Measurements from ENCODE around the gene PRDX3.
"Not testable (repeated sequence)": the region's sequence is repeated elsewhere in the genome, so short reads cannot be mapped to it uniquely, and the experiment has no call there.

Gene PRDX3

DNA sequence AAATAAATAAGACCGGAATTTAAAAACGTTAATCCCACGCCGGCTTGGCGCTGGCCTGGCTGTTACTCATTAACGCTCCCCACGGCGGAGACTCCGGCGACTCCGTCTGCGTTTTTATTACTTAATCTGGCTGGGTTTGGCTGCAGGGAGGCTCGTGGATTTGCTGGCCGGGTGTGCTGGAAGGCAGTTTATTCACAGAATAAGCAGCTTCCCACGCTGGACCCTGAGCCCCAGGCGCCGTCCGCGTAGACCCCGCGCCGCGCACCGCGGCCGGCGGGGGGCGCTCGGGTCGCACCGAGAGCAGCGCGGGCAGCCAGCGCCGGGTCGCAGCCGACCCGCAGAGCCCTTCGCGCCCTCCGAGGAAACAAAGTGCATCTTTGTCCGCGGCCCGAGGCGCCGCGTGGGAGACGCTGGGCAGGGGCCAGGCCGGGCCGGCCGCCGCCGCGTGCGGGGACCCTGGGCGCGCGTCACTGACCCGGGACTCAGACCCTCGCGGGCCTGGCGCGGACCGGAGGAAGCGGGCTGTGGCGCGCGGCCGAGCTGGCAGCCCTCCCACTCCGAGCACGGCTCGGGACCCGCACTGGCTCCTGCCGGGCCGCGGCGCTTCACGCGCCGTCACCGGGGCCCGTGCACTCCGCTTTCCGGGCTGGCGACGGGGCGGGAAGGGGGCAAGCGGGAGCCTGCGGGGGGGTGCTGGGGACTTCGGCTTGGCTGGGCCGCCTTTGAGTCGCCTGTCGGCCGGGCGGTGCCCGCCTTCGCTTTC, 28.2 kb upstream of the PRDX3 start:
- peak; percentile 69 for DNase-seq (ENCODE audit: low spot score)

DNA sequence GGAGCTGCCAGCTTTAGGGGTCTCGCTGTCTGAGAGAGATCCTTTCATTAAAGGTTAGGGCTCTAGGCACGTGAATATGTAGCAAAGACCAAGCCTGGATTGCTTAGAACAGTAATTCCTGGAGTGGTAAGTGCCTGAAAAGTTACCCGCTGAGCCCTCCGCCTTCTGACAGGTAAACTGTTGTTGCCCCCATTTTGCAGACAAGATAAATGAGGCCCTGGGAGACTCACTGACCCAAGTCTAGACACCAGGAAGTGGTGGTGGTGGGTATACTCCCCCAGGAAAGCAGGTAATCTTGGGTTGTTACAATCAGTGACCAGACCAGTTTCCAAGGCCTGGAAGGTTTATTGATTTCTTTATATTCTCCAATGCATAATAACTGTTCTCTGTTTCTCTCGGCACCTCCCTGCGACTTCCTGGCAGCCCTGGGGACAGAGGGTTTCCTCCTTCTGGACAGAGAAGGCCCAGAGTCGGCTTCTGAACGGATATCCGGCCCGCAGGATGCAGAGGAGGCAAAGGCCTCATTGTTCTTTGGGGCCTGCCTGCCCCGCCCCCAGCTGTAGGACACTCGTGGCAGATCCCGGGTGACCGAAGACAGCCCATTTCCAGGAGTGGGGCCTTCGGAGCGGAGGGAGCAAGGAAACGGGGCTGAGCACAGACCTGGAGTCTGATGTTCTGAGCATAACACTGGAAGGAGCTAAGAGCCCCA, 27.4 kb upstream of the PRDX3 start:
- DNase-seq (ENCODE audit: low spot score) = peak; percentile 23

DNA sequence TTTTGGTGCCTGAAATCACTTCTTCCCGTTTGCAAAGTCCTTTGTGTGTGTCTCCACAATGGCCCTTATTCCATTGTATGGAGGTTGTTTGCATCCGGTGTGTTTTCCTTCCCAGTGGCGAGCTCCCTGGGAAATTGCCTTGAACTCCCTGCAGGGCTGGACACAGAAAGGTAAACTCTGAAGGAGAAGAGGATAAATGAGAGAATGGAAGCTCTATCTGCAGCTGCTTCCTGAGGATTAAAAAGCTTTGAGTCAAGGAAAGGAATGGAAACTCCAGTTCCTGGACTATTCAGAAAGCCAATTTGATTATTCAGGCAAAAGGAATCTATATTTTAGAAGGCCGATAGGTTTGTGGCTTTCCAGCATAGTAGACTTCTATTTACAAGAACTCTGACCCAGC, 24.4 kb upstream of the PRDX3 start:
- DNase-seq (ENCODE audit: low spot score) = no peak

DNA sequence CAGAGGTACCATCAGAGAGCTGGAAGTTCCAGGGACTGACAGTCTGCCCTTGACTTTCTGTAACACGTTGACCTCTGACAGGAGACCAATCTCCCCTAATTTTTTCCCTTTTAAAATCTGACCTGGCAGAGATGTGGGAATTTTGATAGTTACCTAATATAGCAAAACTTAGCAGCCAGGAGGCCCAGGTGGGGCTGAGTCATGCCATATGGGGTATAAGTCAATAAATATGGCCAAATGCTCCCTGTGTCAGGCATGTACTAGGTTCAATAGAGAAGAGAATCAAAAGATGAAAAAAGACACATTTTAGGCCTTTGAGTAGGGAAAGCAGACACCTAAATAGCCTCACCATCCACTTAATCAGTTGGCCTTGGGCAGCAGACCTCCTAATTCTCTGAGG, 22.6 kb upstream of the PRDX3 start:
- no peak for DNase-seq (ENCODE audit: low spot score)

DNA sequence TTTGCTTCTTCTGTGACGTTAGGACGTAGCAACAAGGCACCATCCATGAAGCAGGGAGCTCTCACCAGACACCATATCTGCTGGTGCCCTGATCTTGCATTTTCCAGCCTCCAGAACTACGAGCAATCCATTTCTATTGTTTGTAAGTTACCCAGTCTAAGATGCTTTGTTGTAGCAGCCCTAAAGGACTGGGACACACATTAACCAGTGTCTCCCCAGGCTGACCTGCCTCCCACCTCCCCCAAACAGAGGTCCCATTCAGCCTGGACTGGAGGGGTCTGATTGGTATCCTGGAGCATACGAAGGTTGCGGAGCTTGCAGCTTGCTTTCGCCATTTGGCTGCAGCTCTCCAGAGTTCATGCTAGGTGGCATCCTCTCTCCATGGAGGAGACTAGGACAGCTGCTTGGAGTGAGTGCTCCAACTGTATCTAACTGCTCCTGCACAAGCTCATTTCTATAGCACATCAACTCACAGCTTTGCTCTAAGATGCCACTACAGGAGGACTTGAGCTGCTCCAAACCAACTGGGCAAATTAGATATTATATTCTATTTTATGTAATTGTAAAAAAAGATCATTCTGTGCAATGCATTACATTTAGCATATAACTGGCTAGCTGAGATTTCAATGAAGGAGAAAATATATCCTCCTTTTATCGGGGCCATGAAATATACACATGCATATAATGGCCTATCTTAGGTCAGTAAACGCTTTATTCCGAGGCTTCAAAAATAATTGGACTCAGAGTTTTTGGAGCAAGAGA, 20.8 kb upstream of the PRDX3 start:
- peak; percentile 50 for DNase-seq (ENCODE audit: low spot score)

DNA sequence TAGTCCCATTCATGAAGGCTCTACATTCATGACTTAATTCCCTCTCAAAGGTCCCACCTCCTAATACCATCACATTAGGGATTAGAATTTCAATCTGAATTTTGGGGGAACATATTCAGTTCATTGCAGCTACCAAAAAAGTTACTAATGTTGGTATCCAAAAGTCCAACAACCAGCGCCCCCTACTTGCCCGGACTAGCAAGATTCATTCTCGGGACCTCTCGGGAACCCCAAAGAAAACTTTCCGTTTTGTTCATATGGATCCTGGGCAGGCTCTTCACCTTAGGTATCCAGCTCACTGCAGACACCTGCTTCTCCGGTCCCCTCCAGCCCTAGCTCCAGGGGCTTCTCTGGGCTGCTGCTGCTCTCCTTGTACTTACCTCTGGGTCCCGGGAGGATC, 19.8 kb upstream of the PRDX3 start:
- no peak for DNase-seq (ENCODE audit: low spot score)

DNA sequence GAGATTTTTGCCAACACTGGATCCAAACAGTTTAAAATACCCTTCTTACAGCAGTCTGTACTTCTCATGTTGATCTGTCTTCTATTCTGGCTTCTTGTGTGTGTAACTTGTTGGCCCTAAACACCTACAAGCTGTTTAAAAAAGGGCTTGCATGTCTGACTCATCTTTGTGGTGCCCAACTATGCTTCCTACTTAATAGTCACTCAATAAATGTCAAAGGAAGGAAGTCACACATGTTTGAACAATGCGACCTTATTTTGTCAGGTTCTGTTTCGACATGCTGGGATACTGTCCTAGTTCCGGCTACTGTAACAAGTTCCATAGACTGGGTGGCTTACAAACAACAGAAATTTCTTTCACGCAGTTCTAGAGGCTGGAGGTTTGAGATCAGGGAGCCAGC, 19.3 kb upstream of the PRDX3 start:
- DNase-seq (ENCODE audit: low spot score) = no peak

DNA sequence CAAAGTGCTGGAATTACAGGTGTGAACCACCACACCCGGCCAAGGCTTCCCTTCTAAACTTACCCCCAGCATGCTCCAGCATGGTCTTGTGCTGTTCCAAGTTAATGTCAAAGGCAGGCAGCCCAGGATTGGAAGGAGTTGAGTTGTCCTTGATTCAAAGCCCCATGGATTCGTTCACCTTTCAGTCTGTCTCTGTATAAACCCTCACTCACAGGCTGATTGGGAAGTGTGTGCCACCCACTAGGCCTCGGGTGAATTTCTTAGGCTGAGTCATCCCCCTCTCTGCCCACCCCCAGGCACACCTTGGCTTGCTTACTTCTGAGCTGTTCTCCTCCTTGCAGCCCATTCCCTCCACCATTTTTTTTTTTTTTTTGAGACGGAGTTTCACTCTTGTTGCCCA, 13.3 kb upstream of the PRDX3 start:
- no peak for DNase-seq (ENCODE audit: low spot score)

DNA sequence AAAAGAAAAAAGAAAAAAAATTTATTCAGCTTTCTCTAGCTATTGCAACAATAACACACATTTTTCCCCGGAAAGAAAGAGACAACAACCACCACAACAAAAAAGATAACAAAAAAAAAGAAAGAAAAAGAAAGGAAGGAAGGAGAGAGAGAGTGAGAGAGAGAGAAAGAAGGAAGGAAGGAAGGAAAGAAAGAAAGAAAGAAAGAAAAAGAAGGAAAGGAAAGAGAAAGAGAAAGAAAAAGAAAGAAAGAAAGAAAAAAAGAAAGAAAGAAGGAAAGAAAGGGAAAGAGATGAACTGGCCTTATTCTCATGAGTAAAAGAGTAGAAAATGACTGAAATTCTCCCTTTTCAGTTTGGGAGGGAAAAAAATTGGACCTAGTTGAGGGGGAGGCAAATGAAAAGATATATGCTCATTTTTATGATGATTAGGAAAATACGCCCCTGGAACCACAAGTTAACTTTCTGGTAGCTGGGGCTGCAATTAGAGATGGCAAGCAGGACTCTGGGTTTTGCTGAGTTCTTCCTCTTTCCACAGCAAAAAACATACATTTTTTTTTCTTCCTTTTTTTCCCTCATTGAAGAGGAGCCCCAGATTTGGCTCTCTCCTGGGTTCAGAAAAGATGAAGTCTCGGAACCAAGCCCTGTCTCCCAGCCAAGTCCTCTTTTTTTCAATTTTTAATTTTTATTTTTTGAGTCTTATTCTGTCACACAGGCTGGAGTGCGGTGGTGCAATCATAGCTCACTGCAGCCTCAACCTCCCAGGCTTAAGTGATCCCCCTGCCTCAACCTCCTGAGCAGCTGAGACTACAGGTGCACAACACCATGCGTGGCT, 12.6 kb upstream of the PRDX3 start:
- DNase-seq (ENCODE audit: low spot score) = no peak

DNA sequence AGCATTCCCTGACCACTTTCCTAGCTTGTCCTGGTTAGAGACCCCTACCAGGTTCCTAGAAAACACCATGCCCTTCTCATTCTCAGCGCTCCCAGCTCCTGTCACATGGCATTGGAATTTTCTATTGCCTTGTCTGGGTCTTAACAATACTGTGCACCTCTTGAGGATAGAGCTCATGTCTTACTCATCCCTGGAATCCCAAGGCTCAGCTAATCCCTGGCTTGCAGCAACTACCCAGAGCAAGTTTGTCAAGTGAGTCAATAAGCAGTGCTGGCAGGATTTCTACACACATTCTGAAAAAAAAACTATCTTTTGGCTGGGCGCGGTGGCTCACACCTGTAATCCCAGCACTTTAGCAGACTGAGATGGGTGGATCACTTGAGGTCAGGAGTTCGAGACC, 11.7 kb upstream of the PRDX3 start:
- peak; percentile 49 for DNase-seq (ENCODE audit: low spot score)

DNA sequence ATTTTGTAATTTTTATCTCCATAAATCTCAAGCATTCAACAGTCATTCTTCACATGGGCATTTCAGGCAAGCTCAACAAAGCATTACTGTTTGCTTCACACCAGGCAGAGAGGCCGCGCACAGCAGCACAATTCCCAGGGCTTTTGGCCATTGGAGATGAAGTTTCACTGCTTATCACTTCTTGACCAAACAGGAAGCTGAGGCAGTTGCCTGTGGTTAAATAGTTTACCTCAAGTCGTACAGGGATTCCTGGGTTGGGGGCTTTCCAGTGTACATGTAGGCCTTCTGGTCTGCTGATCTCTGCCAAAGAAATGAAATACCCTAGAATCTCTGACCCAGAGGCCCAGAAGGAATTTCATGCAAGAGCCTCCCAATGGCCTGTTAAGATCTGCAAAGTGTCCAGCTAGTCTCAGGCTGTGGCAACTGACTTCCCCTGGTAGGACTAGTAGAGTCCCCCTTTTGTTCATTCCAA, 11.2 kb upstream of the PRDX3 start:
- no peak for DNase-seq (ENCODE audit: low spot score)

DNA sequence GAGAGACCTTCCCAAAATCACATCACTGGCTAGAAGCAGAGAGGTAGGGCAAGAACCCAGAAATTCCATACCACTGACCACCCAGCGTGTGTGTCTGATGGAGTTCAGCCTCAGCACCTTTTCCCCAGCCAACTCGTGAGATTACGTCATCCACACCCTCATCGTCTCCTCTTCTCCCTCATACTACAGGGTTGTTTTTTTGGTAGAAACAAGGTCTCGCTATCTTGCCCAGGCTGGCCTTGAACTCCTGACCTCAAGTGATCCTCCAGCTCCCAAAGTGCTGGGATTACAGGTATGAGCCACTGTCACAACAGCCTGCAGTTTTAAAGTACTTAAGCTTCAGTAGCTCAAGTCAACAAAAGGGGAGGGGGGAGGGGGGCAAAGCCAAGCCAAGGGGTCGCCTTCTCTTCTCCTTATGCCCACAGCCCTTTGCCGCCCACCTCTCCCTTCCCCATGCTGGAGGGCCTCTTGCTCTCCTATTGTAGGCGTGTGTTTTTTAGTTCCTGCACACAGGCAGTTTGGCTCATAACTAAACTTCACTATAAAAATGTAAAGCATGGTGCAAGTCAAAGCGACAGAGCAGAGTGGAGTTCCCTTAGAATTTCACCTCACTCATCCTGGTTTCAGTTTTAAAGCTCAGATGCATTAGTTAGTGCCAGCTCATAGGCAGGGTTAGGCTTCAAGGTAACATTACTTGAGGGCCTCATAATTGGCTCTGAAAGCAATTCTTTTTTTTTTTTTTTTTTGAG, 5.2 kb upstream of the PRDX3 start:
- no peak for DNase-seq (ENCODE audit: low spot score)

DNA sequence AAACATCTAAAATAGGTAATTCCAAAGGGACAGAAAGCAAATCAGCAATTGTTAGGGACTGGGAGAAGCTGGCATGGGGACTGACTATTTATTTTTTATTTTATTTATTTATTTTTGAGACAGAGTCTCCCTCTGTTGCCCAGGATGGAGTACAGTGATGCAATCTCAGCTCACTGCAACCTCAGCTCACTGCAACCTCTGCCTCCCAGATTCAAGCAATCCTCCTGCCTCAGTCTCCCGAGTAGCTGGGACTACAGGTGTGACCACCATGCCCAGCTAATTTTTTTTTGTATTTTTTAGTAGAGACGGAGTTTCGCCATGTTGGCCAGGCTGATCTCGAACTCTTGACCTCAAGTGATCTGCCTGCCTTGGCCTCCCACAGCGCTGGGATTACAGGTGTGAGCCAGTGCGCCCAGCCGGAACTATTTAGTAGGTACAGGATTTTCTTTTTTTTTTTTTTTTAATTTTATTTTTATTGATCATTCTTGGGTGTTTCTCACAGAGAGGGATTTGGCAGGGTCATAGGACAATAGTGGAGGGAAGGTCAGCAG, 2.3 kb upstream of the PRDX3 start:
- DNase-seq (ENCODE audit: low spot score) = not testable (repeated sequence)

DNA sequence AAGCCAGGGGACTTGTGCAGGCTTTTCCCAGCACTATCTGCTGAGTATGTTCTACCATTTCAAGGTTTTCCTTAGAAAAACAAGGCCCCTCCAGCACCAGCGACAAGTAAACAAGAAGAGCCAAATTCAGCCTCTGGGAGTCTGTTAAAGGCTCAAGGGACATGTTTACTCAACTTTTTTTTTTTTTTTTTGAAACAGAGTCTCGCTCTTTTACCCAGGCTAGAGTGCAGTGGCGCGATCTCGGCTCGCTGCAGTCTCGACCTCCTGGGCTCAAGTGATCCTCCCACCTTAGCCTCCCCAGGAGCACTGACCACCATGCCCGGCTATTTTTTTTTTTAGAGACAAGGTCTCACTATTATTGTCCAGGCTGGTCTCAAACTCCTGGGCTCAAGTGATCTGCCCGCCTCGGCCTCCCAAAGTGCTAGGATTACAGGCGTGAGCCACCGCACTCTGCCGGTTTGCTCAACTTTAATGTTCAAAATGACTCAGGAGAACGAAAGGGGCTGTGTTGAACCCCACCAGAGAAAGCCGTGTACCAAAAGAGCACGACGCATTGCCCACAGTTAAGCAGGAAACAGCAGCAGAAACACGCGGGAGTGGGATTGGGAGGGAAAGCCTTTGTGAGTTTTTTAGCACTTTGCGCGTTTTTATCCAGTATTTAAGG, 772 bp downstream of the PRDX3 start:
- DNase-seq (ENCODE audit: low spot score) = no peak

DNA sequence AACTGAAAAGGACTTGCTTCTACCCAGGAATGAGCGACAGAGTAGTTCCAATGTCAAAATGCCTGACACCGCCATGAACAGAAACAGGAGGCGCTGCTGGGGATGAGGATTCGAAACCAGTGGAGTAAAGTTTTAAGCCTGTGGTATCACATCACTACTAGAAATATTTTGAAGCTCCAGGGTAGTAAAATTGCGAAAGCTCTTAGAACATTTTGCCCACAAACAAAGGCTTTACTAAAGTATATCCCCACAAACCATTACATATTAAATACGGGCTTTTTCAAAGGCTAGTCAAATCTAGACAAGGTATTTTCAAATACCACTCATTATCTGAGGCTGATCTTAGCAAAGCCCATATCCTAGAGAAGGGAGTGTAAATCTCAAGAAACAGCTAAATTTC, 2.4 kb downstream of the PRDX3 start:
- DNase-seq (ENCODE audit: low spot score) = no peak

DNA sequence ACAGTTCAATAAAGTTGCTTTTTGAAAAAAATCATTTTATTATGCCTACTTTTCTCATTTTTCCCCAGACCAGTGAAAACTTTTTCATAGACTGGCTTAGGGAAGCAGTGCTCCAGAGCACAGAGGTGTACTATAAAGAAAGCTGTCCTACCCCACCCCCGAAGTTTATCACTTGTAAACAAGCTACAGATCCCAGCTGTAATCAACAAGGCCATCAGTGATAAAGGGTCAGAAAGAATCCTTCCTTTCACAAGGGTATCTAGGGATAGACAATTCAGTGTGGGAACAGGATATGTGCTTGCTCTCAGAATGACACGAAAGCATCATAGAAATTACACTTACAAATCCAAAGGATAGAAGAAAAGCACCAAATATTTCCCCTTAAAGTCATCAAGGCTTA, 4.5 kb downstream of the PRDX3 start:
- DNase-seq (ENCODE audit: low spot score) = no peak

DNA sequence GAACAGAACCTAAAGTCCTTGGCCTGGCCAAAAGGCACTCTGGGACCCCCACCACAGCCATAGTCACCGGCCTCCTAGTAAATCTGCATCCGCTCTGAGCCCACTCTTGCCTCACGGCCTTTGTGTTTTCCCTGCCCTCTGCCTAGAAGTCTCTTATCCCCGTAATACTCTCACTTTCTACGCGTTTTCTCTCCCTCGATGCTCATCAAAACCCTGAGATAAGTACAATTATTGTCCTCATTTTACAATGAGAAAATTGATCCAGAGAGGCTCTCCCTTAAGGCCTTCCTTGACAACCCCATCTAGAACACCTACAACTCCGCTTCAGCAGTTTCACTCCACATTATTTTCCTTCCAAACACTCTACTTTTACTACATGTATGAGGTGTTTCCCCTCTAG, 11.6 kb downstream of the PRDX3 start:
- no peak for DNase-seq (ENCODE audit: low spot score)

DNA sequence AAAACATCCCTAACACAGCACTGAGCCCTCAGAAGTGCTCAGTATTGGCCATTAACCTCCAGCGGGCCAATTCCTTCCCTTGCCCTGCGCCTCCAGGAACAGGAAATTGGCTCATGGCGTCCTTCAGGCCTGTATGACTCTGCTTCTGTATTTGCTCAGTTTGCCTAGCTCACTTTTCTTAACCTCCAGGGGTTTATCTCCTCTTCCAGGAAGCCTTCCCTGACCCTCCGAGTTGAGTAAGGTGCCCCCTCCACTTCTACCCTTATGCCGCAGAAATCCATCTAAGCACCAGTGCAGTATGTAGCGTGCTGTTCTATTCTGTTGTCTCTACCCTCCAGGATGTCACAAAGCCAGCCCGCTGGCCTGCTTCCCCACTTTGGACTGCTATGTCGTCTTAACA, 12.0 kb downstream of the PRDX3 start:
- no peak for DNase-seq (ENCODE audit: low spot score)

DNA sequence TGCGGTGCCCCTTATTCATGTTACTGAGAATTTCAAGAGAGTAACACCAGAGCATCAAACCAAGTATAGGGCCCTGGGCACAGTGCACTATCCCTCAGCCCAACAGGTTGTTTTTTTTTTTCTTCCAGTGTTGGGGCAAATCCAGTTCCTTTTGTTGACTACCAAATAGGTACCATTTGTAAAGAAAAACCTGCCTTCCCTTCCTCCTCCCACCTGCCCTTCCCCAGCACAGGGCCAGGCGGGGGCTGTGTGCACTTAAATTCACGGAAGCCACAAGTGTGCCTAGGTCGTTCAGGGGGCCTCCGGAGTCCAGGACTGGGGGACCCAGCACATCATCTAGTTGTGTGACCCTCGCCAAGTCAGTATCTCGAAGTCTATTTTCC, 12.5 kb downstream of the PRDX3 start:
- no peak for DNase-seq (ENCODE audit: low spot score)

Measured in LoVo (cell line).